ENCODE measurements around the gene ZNF692.
"Not testable (repeated sequence)": the region's sequence is repeated elsewhere in the genome, so short reads cannot be mapped to it uniquely, and the experiment has no call there.

ZNF692 gene

GRCh38 chr1:248849152-248849551, 9.7 kb downstream of the ZNF692 start:
- DNase-seq = no peak

- DNase-seq = no peak
These were observed 10.3 kb downstream of the ZNF692 start for GRCh38 chr1:248848602-248849001.

- no peak for DNase-seq
These were observed 10.8 kb downstream of the ZNF692 start for GRCh38 chr1:248847956-248848561.

- no peak for DNase-seq
These were observed 11.5 kb downstream of the ZNF692 start for GRCh38 chr1:248847181-248847955.

- no peak for DNase-seq
These were observed 14.4 kb downstream of the ZNF692 start for GRCh38 chr1:248844526-248844925.

- DNase-seq = no peak
These were observed 15.2 kb downstream of the ZNF692 start for GRCh38 chr1:248843687-248844086.

- no peak for DNase-seq
These were observed 16.0 kb downstream of the ZNF692 start for GRCh38 chr1:248842781-248843331.

GRCh38 chr1:248841702-248842395, 17.0 kb downstream of the ZNF692 start:
- no peak for DNase-seq

- DNase-seq = no peak
These were observed 17.9 kb downstream of the ZNF692 start for GRCh38 chr1:248840946-248841345.

- no peak for DNase-seq
These were observed 19.7 kb downstream of the ZNF692 start for GRCh38 chr1:248839168-248839555.

GRCh38 chr1:248838357-248839167, 20.3 kb downstream of the ZNF692 start:
- peak; percentile 89 for DNase-seq

GRCh38 chr1:248837781-248838356, 21.0 kb downstream of the ZNF692 start, which contains the start of gene ZNF672:
Gene ZNF672, plus strand, starts transcription at chr1:248838224. Its CDS starts 9,051 bp downstream, at chr1:248847275.
- DNase-seq = peak; percentile 97

- DNase-seq = no peak
These were observed 21.7 kb downstream of the ZNF692 start for GRCh38 chr1:248837045-248837780.

- no peak for DNase-seq
These were observed 24.4 kb downstream of the ZNF692 start for GRCh38 chr1:248834343-248834940.

GRCh38 chr1:248831842-248832241, 27.0 kb downstream of the ZNF692 start:
- DNase-seq = no peak

GRCh38 chr1:248830718-248831017, 28.2 kb downstream of the ZNF692 start:
- DNase-seq = not testable (repeated sequence)

- DNase-seq = no peak
These were observed 30.0 kb downstream of the ZNF692 start for GRCh38 chr1:248828845-248829244.

- peak; percentile 91 for DNase-seq
These were observed 32.8 kb downstream of the ZNF692 start, which contains the start of gene SH3BP5L for GRCh38 chr1:248825909-248826760. Gene SH3BP5L, minus strand, starts transcription at chr1:248825915. Its CDS starts 980 bp downstream, at chr1:248824935.

GRCh38 chr1:248825573-248825908, 33.3 kb downstream of the ZNF692 start:
- no peak for DNase-seq

GRCh38 chr1:248825136-248825535, 33.7 kb downstream of the ZNF692 start:
- DNase-seq = no peak
